ENCODE measurements around the gene OR52D1. TPM values are rescaled to one million over a fixed set of nuclear protein-coding genes. Genes with fewer than 3 reads are reported as not detected.

Gene OR52D1
- total RNA-seq, 2 donors from 2014 or later = not detected

- Histone ChIP-seq H3K36me3 (ENCODE audit: control insufficient read depth, insufficient read depth, low read length) (no peaks in the 10 kb centered on the region), H3K4me3 (ENCODE audit: low read length) (no peak overlapping the region), H3K4me1 (ENCODE audit: control insufficient read depth, insufficient read depth, low read length) (no peaks in the 10 kb centered on the region), H3K9me3 (ENCODE audit: control insufficient read depth, low read length) (no peaks in the 10 kb centered on the region), H3K27ac (ENCODE audit: low read depth, low read length) (no peak overlapping the region), H3K9ac (ENCODE audit: extremely low read depth, low read length, poor library complexity, severe bottlenecking) (no peak overlapping the region), H3K27me3 (ENCODE audit: control insufficient read depth, insufficient read depth, low read length, poor library complexity, severe bottlenecking) (no peaks in the 10 kb centered on the region)
- H3K9me3 Mint-ChIP-seq = no peaks in the 10 kb centered on the region
- H3K4me1 Mint-ChIP-seq = no peaks in the 10 kb centered on the region
- no peaks in the 10 kb centered on the region for H3K27me3 Mint-ChIP-seq (ENCODE audit: insufficient read depth)
- H3K27ac Mint-ChIP-seq = no peak overlapping the region
- WGBS, 2 experiments (ENCODE audit: insufficient coverage in 1 of 2, insufficient read length in 1 of 2) = 85% methylated on average over 2 of the region's 2 CpGs; no CpG with 5 or more reads in 1 of the 2 experiments
- no peak for TF ChIP-seq CTCF (conservative IDR thresholded peaks at IDR 0.05)
- no peak for DNase-seq
- H3K4me3 Mint-ChIP-seq = no peak overlapping the region
- no peaks in the 10 kb centered on the region for H3K36me3 Mint-ChIP-seq (ENCODE audit: low read depth)
Measured at GRCh38 chr11:5467527-5467926, 21.0 kb upstream of the OR52D1 start.

DNA sequence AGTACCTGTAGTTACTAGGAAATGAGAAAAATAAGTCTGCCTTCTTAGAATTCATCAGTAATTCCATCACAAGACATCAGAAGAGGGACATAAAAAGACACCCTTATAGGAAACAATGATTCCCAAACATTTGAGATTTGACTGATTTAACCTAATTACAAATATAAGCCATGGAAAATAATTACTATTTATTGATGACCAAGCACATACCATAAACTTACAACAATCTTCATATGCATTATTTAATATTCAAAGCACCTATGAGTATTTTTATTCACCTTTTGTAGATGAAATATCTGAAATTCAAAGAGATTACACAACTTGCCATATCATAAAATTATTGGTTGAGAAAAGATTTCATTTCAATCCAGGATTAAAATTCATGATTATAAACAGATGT is 14.6 kb upstream of the OR52D1 start:
- Mint-ChIP-seq H3K27ac (no peak overlapping the region), H3K9me3 (peaks cover 12% of the 10 kb centered on the region), H3K4me3 (no peak overlapping the region), H3K4me1 (no peaks in the 10 kb centered on the region), H3K27me3 (ENCODE audit: insufficient read depth) (no peaks in the 10 kb centered on the region), H3K36me3 (ENCODE audit: low read depth) (no peaks in the 10 kb centered on the region)
- no peak overlapping the region for H3K4me3 ChIP-seq (ENCODE audit: low read length)
- H3K27me3 ChIP-seq (ENCODE audit: control insufficient read depth, insufficient read depth, low read length, poor library complexity, severe bottlenecking) = no peaks in the 10 kb centered on the region
- no peak for TF ChIP-seq CTCF (conservative IDR thresholded peaks at IDR 0.05)
- no peaks in the 10 kb centered on the region for H3K36me3 ChIP-seq (ENCODE audit: control insufficient read depth, insufficient read depth, low read length)
- H3K9me3 ChIP-seq (ENCODE audit: control insufficient read depth, low read length) = peaks cover 5% of the 10 kb centered on the region
- no peaks in the 10 kb centered on the region for H3K4me1 ChIP-seq (ENCODE audit: control insufficient read depth, insufficient read depth, low read length)
- no peak overlapping the region for H3K9ac ChIP-seq (ENCODE audit: extremely low read depth, low read length, poor library complexity, severe bottlenecking)
- no peak for DNase-seq
- H3K27ac ChIP-seq (ENCODE audit: low read depth, low read length) = no peak overlapping the region

GRCh38 chr11:5476186-5476819 is 12.2 kb upstream of the OR52D1 start:
- H3K27me3 Mint-ChIP-seq (ENCODE audit: insufficient read depth) = no peaks in the 10 kb centered on the region
- no peak overlapping the region for H3K4me3 Mint-ChIP-seq
- Histone ChIP-seq H3K27me3 (ENCODE audit: control insufficient read depth, insufficient read depth, low read length, poor library complexity, severe bottlenecking) (no peaks in the 10 kb centered on the region), H3K4me3 (ENCODE audit: low read length) (no peak overlapping the region), H3K9ac (ENCODE audit: extremely low read depth, low read length, poor library complexity, severe bottlenecking) (no peak overlapping the region), H3K36me3 (ENCODE audit: control insufficient read depth, insufficient read depth, low read length) (no peaks in the 10 kb centered on the region), H3K27ac (ENCODE audit: low read depth, low read length) (no peak overlapping the region), H3K4me1 (ENCODE audit: control insufficient read depth, insufficient read depth, low read length) (no peaks in the 10 kb centered on the region), H3K9me3 (ENCODE audit: control insufficient read depth, low read length) (peaks cover 5% of the 10 kb centered on the region)
- peak; percentile 94 for TF ChIP-seq CTCF (conservative IDR thresholded peaks at IDR 0.05)
- peaks cover 14% of the 10 kb centered on the region for H3K9me3 Mint-ChIP-seq
- WGBS, 2 experiments (ENCODE audit: insufficient coverage in 1 of 2, insufficient read length in 1 of 2) = 86 to 95% methylated on average over 1 of the region's 2 CpGs
- no peaks in the 10 kb centered on the region for H3K36me3 Mint-ChIP-seq (ENCODE audit: low read depth)
- peak; percentile 79 for DNase-seq
- H3K4me1 Mint-ChIP-seq = no peaks in the 10 kb centered on the region
- no peak overlapping the region for H3K27ac Mint-ChIP-seq
